HG02981 (cell line): Measurements from ENCODE around the gene FYB1.
"Not testable (repeated sequence)": the region's sequence is repeated elsewhere in the genome, so short reads cannot be mapped to it uniquely, and the experiment has no call there.

Experiments used
- ATAC-seq: cut with Tn5 transposase; IDR thresholded peaks from one replicate; pipeline ENCODE4 v1.9.1; 2021; ENCODE audit warnings: mild to moderate bottlenecking, moderate library complexity; ENCODE audit not compliant: unreplicated experiment

Gene FYB1

DNA sequence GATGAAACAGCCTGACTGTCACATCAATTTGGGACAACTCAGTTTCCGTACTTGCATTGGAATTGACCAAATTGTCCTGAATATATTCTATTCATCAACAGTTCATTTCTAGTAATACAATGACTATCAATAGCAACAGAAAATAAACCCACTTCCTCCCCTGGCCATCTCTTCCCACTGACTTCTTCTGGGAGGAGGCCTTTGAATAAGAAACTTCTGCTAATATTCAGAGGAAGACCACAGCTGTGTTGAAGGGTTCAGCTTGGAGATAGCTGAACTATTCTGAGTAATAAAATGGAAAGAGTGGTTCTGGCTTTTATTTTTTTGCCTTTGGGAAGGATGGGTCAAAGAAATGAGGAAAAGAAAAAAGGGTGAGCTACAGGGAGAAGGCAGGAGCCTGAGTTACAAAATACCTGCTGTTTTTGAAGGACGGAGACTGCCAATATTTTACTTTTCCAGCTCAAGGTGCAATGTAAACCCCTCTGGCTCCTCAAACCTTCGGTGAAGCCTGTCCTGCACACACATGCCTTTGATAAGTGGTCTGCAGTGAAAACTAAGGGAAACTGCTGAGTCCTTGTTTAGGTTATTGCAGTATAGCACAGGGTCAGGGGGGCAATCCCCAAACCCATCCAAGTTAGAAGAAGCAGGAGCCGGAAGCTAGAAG is 29.9 kb downstream of the FYB1 start:
- ATAC-seq, result no peak

DNA sequence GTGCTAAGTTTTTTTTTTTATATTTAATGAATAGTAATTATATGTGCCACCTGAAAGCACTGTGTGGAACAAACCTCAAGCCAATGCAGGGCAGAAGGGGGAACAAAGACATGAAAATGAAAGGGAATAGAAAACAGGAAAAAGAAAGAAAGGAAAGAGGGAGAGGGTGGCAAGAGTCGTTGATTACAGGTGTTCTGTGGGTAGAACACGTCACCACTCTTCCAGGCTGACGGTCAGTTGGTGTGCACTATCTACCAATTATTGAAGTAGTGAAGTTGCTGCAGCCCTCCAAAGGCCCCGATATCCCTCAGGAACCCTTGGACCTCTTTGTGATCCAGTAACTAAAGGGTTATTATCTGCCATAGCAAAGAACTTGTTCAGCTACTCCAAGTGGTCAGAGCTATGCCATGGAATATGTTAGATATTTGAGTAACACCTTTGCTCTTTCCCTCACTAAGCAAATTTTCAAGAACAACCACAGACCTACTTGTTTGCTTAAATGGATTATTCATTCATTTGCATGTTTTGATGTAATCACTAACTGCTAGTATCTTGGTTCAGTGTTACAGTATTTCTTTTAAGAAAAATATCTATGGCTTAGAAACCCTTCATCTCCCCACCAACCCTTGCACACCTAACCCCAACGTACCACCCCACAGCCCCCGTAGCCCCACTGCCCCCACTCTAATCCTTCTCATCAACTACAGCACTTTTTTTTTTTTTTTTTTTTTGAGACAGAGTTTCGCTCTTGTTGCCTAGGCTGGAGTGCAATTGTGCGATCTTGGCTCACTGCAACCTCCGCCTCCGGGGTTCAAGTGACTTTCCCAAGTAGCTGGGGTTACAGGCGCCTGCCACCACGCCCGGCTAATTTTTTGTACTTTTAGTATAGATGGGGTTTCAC is 31.3 kb downstream of the FYB1 start:
- peak; percentile 58 for ATAC-seq

DNA sequence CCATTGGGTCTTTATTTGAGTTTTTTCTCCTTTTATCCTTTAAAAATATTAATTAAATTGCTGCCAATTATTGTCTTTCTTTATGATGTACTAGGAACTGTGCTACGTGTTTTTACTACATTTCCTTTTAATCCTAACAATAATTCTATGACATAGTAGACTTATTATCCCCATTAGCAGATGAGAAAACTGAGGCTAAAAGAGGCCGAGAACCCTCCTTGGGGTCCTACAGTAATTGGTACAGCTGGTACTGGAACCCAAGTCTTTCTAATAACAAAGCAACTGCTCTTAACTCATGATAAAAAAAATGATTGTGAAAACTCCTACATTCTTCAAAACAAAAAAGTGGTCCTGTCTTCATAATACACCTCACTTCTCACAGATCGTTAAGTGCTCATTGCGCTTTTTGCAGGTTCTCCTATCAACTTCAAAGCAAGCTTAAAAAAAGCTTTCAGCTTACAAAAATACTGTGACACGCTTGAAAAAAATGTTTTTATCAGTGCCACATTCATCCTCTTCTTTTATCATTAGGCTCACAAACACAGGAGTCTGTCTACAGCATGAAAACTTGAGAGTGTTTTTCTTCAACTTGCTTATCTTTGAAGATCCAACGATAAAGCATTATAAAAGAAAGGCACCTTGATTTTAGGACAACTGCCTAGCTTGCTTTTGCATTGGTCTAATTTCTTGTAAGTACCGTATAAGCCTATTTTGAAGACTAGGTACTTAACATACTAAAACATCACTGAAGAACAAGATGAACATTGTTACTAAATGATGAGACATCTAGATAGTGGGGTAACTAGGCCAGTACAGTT is 32.4 kb downstream of the FYB1 start:
- no peak for ATAC-seq

DNA sequence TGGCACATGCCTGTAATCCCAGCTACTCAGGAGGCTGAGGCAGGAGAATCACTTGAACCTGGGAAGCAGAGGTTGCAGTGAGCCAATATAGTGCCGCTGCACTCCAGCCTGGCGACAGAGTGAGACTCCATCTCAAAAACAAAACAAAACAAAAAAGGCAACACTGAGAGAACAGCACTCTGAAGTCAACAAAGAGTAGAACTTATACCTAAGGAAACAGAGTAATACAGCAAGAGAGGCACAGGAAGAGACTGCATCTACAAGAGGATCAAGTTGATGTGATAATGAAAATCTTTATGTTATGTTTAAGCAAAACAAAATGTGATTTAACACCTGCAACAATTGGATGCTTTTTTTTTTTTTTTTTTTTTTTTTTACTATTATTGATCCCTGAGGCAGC is 33.1 kb downstream of the FYB1 start:
- ATAC-seq, result no peak

DNA sequence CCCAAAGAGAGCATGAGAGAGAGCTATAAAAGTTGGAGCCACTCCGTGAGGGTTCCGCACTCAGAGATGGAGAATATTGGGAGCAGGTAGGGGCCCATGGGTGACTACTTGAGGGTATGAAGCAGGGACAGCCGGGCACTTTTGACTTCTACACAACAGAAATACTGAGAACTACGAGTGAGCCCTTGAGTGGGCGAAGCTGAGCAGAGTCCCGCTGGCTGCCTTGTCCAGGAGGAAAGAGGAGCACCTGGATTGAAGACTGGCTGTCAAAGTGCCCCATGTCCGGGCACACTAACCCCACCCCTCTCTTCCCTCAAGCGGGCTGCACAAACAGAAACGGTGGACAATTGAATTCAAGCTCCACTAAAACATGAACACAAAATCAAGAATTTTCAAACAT is 33.6 kb downstream of the FYB1 start:
- no peak for ATAC-seq

DNA sequence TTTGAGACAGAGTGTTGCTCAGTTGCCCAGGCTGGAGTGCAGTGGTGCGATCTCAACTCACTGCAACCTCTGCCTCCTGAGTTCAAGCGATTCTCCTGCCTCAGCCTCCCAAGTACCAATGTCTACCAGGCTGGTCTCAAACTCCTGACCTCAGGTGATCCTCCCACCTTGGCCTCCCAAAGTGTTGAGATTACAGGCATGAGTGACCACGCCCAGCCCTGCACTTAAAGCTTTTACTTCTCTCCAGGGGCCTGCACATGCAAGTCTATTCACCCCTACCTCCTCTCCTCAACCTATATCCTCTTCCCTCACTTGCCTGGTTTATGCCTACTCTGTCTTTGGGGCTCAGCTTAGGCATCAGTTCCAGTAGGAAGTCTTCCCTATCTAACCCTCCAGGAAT is 39.8 kb downstream of the FYB1 start:
- not testable (repeated sequence) for ATAC-seq

DNA sequence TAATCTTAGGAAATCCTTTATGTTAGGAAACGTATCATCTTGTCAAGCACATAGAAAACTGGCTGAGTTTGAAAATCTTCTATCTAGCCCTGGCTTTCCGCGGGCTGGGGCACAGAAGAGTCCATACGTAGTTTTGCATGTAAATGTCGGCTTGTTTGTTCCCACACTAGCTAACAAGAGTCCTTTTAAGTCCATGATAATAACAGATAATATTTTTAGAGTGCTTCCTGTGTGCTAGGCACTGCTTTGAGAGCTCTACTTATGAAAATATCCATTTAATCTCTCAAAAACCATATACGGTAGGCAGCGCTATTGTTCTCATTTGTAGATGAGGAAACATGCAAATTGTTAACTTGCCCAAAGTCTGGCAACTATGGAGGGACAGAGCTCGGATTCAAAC is 40.5 kb downstream of the FYB1 start:
- ATAC-seq, result no peak

DNA sequence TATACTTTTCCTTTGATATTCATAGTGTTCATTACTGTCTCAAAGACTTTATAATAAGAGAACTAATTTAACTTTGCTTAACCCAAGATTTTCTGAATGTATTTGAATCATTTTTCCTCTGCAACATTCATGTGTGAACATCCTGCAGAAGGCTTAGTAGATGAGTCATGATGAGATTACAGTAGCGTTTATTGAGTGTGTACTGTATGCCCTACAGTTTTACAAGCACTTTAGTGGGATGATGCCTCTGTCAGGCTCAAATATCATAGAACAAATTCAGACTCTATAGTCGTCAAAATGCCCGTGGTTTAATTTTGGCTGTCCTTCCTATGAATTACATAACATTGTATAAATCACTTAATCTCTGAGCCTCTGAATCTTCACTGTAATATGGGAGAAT is 41.2 kb downstream of the FYB1 start:
- no peak for ATAC-seq

DNA sequence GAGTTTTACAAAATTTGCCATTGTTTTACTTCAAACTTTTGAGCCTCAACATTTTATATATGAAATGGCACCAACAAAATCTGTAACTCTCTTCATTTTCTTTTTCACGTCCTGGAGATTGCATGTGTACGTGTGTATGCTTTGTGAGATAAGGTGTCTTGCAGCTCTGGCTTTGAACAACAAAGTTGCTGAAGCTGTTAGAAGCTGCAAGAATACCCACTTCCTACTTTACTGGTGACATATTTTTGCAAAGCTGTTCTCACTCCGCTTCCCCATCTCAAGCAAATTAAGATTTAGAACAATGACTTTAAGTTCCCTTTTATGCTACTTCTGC is 41.8 kb downstream of the FYB1 start:
- ATAC-seq, result peak; percentile 74

DNA sequence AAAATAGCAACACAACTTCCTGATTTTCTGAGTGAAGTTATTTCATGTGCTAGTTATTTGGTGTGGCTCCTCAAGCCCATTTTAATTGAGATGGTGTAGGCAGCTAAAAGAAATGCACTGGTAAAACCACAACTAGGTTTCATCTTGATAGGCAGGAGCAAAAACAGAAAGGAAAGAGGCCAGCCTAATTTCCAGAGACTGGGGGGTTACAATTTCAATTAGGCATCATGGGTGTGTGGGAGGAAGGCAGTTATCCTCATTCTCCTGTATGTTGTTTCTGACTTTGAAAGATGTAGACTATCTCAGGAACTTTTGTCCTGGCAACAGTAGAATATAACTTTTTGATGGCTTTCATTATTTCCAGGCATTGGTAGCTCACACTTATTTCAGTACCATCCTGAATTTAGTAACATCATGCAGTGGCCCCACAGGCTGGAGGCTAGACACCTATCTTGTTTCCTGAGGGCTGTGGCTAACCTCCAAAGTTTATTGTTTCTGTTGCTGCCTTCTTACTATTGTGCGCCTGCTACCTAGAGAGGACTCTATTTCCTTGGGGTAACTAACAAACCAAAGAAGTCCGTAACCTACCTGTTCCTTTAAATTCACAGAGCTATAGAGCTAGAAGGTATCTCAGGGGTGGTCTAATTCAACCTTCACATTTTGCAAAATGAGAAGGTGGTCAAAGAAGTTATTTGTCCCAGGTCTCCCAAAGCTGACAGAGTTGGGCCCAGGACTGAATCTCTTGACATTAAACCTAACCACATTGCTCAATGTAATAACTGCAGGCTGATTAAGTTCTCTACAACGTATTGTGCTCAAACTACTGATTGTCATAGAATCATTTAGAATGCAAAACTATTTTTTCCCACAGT is 42.4 kb downstream of the FYB1 start:
- ATAC-seq, result peak; percentile 39

DNA sequence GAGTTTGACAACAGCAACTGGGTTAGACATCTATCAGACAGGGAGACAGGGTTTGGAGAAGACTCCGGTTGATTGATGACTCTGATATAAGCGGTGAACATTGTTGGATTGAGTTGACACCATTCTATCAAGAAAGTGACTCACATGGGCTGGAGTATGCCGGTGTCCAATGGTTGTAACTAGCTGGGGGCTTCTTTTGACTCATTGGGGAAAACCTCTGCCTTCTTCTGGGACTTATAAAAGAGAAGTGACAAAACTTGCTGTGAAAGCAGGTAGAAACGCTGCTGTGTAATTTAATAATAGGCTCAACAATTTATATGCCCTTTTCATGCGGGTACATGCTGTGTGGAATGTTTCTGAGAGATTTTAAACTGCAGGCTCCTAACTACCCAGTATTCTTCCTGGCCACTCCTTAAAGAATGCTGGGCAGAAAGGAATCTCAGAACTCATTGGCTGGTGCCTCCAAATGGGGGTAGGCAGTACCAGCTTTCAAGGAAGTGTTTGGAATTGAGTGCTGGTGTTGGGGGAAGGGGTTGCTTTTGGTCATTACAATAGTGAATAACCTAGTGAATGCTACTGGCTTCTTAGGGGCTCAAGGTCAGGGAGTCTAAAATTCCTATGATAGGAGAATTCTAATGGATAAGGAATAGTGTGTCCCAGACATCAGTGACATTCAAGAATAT is 43.9 kb downstream of the FYB1 start:
- ATAC-seq, result no peak

DNA sequence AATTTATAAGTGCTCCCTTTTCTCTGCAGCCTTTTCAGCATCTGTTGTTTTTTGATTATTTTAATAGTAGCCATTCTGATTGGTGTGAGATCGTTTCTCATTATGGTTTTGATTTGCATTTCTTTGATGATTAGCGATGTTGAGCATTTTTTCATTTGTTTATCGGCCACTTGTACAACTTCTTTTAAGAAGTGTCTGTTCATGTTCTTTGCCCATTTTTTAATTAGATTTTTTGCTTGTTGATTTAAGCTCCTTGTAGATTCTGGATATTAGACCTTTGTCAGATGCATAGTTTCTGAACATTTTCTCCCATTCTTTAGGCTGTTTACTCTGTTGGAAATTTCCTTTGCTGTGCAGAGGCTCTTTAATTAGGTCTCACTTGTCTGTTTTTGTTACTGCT is 46.3 kb downstream of the FYB1 start:
- ATAC-seq, result no peak

DNA sequence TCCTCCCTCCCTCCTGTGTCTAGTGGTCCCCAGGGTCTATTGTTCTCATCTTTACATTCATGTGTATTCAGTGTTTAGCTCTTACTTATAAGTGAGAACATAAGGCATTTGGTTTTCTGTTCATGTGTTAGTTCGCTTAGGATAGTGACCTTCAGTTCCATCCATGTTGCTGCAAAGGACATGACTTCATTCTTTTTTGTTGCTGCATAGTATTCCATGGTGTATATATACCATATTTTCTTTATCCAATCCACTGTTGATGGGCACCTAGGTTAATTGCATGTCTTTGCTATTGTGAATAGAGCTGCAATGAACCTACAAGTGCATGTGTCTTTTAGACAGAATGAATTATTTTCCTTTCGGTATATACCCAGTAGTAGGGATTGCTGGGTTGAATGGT is 46.8 kb downstream of the FYB1 start:
- no peak for ATAC-seq

DNA sequence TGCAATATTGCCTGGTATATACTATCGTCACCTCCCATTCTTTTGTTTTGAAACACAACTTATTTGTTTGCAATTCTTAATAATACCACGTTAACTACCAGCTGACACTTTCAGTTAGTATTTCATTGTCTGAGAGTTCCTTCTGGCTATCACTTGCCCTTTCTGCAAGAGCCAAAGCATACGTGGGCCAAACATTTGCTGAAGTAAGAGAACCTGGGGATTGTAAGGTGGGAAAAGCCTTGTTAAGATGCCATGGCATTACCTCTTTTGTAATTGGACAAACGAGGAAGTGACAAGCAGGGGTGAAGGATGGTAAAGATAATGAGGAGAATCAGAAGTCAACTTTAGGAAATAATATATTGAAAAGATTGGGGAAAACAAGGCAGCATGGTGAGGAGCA is 47.7 kb downstream of the FYB1 start:
- ATAC-seq, result no peak

DNA sequence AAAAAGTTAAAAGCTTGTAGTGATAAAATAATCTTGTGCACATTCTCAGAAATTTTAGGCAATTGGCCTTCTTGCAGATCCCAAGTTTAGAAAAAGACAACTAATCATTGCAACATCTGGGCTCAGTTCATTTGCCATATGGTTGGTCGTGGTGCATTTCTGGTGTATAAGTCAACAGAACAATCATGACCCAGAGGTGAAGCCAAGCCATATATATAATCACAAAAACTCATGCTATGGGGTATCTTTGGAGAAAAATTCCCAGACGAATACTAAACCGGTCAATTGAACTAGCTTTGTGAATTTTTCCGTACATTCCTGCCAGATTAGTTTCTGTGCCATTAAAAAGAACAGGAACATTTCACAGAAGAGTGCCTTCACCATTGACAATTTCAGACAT is 50.3 kb downstream of the FYB1 start:
- no peak for ATAC-seq

DNA sequence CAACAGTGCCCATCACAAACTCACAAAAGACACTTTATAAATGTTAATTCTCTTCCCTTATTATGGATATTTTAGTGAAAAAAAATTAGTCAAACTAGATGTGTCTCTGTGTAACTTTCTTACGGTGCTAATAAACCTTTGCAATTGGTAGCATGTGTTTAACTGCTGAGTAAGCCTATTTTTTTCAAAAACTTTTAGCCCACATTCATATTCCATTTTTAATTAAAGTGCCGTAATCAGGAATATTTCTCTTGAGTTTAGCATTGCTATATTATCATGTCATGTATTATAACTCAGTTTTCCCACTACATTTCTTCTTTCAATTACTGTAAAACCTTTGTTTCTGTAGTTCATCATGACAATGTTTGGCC is 51.4 kb downstream of the FYB1 start:
- ATAC-seq, result no peak

DNA sequence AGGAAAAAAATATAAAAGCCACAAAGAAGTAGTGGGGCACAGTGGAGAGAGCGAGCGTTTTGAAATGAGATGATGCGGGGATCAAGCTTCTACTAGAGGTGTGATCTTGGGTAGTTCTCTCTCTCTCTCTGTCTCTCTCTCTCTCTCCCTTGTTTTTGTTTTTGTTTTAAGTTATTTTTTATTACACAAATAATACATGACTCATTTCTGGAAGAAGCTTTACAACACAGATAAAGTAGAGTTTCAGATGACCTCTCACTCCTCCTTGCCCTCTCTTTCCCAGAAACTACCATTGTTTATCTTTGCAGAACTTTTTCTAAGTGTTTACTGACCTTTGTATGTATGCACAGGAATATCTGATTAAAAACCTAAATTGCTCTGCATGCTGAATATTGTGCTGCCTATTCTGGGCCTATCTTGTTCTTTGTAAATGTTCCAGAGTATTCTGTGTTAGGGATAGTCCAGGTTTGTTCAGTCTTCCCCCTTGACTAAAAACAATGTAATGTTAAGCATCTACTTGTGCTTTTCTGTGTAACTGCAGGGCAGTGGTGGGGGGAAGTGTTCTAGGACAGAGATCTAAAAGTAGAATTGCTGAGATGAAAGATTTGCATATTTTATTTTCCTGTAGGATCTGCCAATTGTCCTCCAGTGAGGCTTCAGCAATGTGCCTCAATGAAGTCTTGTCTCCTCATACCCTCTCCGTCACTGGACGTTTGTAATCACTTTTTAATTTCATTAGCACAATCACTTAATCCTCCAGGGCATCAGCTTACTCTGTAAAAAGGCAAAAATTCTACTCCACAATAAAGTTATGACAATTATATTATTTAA is 52.0 kb downstream of the FYB1 start:
- ATAC-seq, result no peak

DNA sequence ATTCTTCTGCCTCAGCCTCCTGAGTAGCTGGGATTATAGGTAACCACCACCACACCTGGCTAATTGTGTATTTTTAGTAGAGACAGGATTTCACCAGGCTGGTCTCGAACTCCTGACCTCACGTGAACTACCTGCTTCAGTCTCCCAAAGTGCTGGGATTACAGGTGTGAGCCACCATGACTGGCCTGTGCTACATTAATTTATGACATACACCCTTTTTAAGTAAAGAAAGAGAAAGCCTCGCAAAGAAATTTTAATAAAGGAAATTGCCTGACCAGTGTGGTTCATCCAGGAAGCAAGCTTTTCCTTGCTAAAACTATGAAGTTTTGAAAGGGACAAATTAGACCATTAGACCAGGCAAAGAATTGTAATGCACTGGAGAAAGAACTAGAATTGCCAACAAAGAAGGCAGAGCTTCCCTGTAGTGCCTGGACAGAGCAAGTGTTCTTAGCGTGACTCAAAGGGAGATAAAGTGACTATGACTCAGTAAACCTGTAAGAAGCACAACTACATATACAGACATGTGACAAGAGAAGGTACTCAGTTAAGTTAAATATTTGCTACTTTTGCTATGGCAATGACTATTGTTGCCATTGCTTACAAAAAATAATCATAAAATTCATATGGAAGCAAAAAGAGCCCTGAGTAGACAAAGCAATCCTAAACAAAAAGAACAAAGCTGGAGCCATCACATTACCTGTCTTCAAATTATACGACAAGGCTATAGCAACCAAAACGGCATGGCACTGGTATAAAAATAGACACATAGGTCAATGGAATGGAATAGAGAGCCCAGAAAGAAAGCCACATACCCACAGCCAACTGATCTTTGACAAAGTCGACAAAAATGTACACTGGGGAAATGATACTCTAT is 54.6 kb downstream of the FYB1 start:
- peak; percentile 86 for ATAC-seq
